H1 (cell line): ENCODE results near the gene CBLN3.

ENCODE experiments used
- CHD1 ChIP-seq: IDR thresholded peaks from 2 replicates; pipeline ENCODE4 v1.6.1; 2012; ENCODE audit warnings: low read depth, low read length, improper control_type of control experiment
- CHD2 ChIP-seq: IDR thresholded peaks from 2 replicates; pipeline ENCODE4 v1.6.1; 2012; ENCODE audit warnings: low read length, improper control_type of control experiment
- CTCF ChIP-seq, 3 experiments: IDR thresholded peaks; 1 replicate in 2 of 3; 2 replicates in 1 of 3; pipeline versions ENCODE4 v1.5.1 to v1.6.1; 2011; ENCODE audit warnings: low read length in 3 of 3, mild to moderate bottlenecking in 3 of 3, inconsistent platforms in 2 of 3, low read depth in 1 of 3, moderate library complexity in 1 of 3; ENCODE audit not compliant: insufficient read depth in 1 of 3; ENCODE audit errors: control extremely low read depth in 1 of 3
- E2F6 ChIP-seq: IDR thresholded peaks from 2 replicates; pipeline ENCODE4 v1.6.1; 2012; ENCODE audit warnings: inconsistent platforms
- EGR1 ChIP-seq: IDR thresholded peaks from 2 replicates; pipeline ENCODE4 v1.6.1; 2011; ENCODE audit warnings: low read depth, low read length, borderline replicate concordance
- EP300 ChIP-seq, 2 experiments: IDR thresholded peaks; 1 replicate in 1 of 2; 2 replicates in 1 of 2; pipeline ENCODE4 v1.6.1; 2011 to 2012; ENCODE audit warnings: low read depth in 2 of 2, low read length in 2 of 2, mild to moderate bottlenecking in 2 of 2, borderline replicate concordance in 1 of 2, inconsistent platforms in 1 of 2, moderate library complexity in 1 of 2
- JUN ChIP-seq: IDR thresholded peaks from 2 replicates; pipeline ENCODE4 v1.6.1; 2011; ENCODE audit warnings: low read depth, mild to moderate bottlenecking, improper control_type of control experiment, low read length
- NRF1 ChIP-seq: IDR thresholded peaks from 2 replicates; pipeline ENCODE4 v1.6.1; 2011; ENCODE audit warnings: mild to moderate bottlenecking, low read depth, low read length, improper control_type of control experiment
- POLR2A ChIP-seq, 2 experiments: IDR thresholded peaks; 1 replicate in 1 of 2; 2 replicates in 1 of 2; pipeline ENCODE4 v1.6.1; 2011; ENCODE audit warnings: low read depth in 2 of 2, low read length in 2 of 2, mild to moderate bottlenecking in 2 of 2; ENCODE audit errors: control extremely low read depth in 1 of 2
- POLR2AphosphoS5 ChIP-seq: IDR thresholded peaks from 2 replicates; pipeline ENCODE4 v1.6.1; 2011; ENCODE audit warnings: low read depth, low read length
- RFX5 ChIP-seq: IDR thresholded peaks from 2 replicates; pipeline ENCODE4 v1.6.1; 2011; ENCODE audit warnings: low read depth, low read length, improper control_type of control experiment, borderline replicate concordance
- RNF2 ChIP-seq: fragments of 200-900, 300-1000 bp; sonication (generic); IDR thresholded peaks from 2 replicates; pipeline ENCODE4 v1.7.1; 2016; ENCODE audit warnings: borderline replicate concordance, low read depth, mild to moderate bottlenecking, antibody characterized with exemption, low read length; ENCODE audit not compliant: poor library complexity, severe bottlenecking; ENCODE audit errors: missing control alignments
- SIX5 ChIP-seq: IDR thresholded peaks from 2 replicates; pipeline ENCODE4 v1.6.1; 2011; ENCODE audit warnings: mild to moderate bottlenecking, low read depth, low read length

GRCh38 chr14:24411443-24412389 is 17.8 kb downstream of the CBLN3 start:
- no peak for TF ChIP-seq EGR1
- TF ChIP-seq CHD2: no peak
- TF ChIP-seq RFX5: no peak
- no peak for TF ChIP-seq POLR2A (IDR thresholded peaks at IDR 0.05; ENCODE audit: control extremely low read depth in 1 of 2, low read depth in 2 of 2, low read length in 2 of 2)
- TF ChIP-seq CTCF (IDR thresholded peaks at IDR 0.05; ENCODE audit: control extremely low read depth in 1 of 3, insufficient read depth in 1 of 3, low read depth in 1 of 3, low read length in 3 of 3): peak; percentile 66 to 89 (median 84)
- TF ChIP-seq EP300 (IDR thresholded peaks at IDR 0.05; ENCODE audit: borderline replicate concordance in 1 of 2, low read depth in 2 of 2, low read length in 2 of 2): no peak
- TF ChIP-seq NRF1: no peak
- no peak for TF ChIP-seq SIX5
- no peak for TF ChIP-seq RNF2
- TF ChIP-seq JUN: no peak
- no peak for TF ChIP-seq E2F6
- no peak for TF ChIP-seq POLR2AphosphoS5
- no peak for TF ChIP-seq CHD1
